B cell (primary cell): ENCODE measurements around the gene IMMP2L. TPM values are rescaled to one million over a fixed set of nuclear protein-coding genes. Genes with fewer than 3 reads are reported as not detected.

Source experiments
- ATAC-seq: fragments of 200-7000 bp; cut with Tn5 transposase; one replicate; pipeline ENCODE4 v1.10.0; 2021; ENCODE audit warnings: low read depth, mild to moderate bottlenecking, moderate number of reproducible peaks, moderate library complexity
- CTCF ChIA-PET: fragments of 350-600 bp; sonication (Branson Sonifier 250); formaldehyde crosslinking; loops from one replicate; lab custom pipeline; 2021; ENCODE audit warnings: antibody characterized with exemption, inconsistent platforms; lab: Charles Lee
- POLR2A ChIA-PET: fragments of 350-600 bp; sonication (Branson Sonifier 250); formaldehyde crosslinking; loops from one replicate; lab custom pipeline; 2021; ENCODE audit warnings: antibody characterized with exemption; lab: Charles Lee
- DNase-seq: peaks from one replicate; pipeline ENCODE4 v3.0.0; 2013
- H2AFZ ChIP-seq: 2 replicates; pipeline ENCODE4 v1.6.1; 2012; ENCODE audit warnings: mild to moderate bottlenecking, low read depth, low read length; ENCODE audit not compliant: insufficient read depth, poor library complexity, severe bottlenecking
- H3K27ac ChIP-seq, 2 donors: 1 replicate in 1 of 2; 2 replicates in 1 of 2; pipeline ENCODE4 v1.5.1; 2012 to 2013; ENCODE audit warnings: low read length in 2 of 2, mild to moderate bottlenecking in 2 of 2, moderate library complexity in 1 of 2
- H3K27me3 ChIP-seq, 4 experiments: fragments of 200-600 bp in 1 of 4; sonication (generic) in 1 of 4; replicated peaks in 1 of 4; 1 replicate in 2 of 4; 2 replicates in 2 of 4; pipeline versions ENCODE4 v1.6.1 to v1.7.0; 2013 to 2016; ENCODE audit warnings: low read length in 3 of 4, mild to moderate bottlenecking in 2 of 4, mixed read lengths in 1 of 4, moderate library complexity in 1 of 4; ENCODE audit not compliant: insufficient read depth in 4 of 4, control insufficient read depth in 3 of 4; ENCODE audit errors: control extremely low read depth in 1 of 4
- H3K36me3 ChIP-seq, 2 experiments: replicated peaks in 1 of 2; 1 replicate in 1 of 2; 2 replicates in 1 of 2; pipeline versions ENCODE4 v1.6.1 to v1.7.1; 2013; ENCODE audit warnings: low read length in 1 of 2; ENCODE audit not compliant: insufficient read depth in 2 of 2, control insufficient read depth in 1 of 2; ENCODE audit errors: control extremely low read depth in 1 of 2, extremely low read depth in 1 of 2
- H3K4me1 ChIP-seq, 2 donors: fragments of 200-600 bp in 1 of 2; sonication (generic) in 1 of 2; 1 replicate in 1 of 2; 2 replicates in 1 of 2; pipeline versions ENCODE4 v1.5.1 to v1.6.1; 2013 to 2017; ENCODE audit warnings: low read length in 2 of 2; ENCODE audit not compliant: control insufficient read depth in 2 of 2, insufficient read depth in 2 of 2
- H3K4me2 ChIP-seq: replicated peaks from 2 replicates; pipeline ENCODE3; 2012; ENCODE audit warnings: mild to moderate bottlenecking, low read depth, low read length; ENCODE audit not compliant: poor library complexity, severe bottlenecking
- H3K4me3 ChIP-seq, 5 experiments: fragments of 200-600 bp in 1 of 5; sonication (generic) in 1 of 5; 1 replicate in 3 of 5; 2 replicates in 2 of 5; pipeline versions ENCODE4 v1.5.1 to v1.7.0; 2011 to 2016; ENCODE audit warnings: low read length in 4 of 5, mild to moderate bottlenecking in 4 of 5, low read depth in 2 of 5, control low read depth in 1 of 5, moderate library complexity in 1 of 5; ENCODE audit not compliant: insufficient read depth in 1 of 5; ENCODE audit errors: control extremely low read depth in 1 of 5, extremely low read depth in 1 of 5
- H3K79me2 ChIP-seq: fragments of 200-600 bp; sonication (generic); one replicate; pipeline ENCODE4 v1.6.0; 2016; ENCODE audit warnings: low read length; ENCODE audit not compliant: control insufficient read depth, insufficient read depth
- H3K9ac ChIP-seq: fragments of 200-600 bp; sonication (generic); 2 replicates; pipeline ENCODE4 v1.6.1; 2017; ENCODE audit warnings: mild to moderate bottlenecking, low read length, moderate library complexity
- H3K9me3 ChIP-seq, 3 donors: one replicate each; pipeline versions ENCODE4 v1.6.1 to v1.7.1; 2013; ENCODE audit warnings: low read length in 2 of 3; ENCODE audit not compliant: control insufficient read depth in 2 of 3, insufficient read depth in 1 of 3; ENCODE audit errors: control extremely low read depth in 1 of 3
- H4K20me1 ChIP-seq: 2 replicates; pipeline ENCODE4 v1.6.0; 2012; ENCODE audit warnings: mild to moderate bottlenecking, low read length; ENCODE audit not compliant: insufficient read depth, control insufficient read depth, poor library complexity, severe bottlenecking
- H3K27ac Mint-ChIP-seq: one replicate; pipeline ENCODE4 v1.8.0; 2021; ENCODE audit warnings: mixed read lengths
- H3K27me3 Mint-ChIP-seq: one replicate; pipeline ENCODE4 v1.8.0; 2021; ENCODE audit warnings: mixed read lengths
- H3K4me1 Mint-ChIP-seq: one replicate; pipeline ENCODE4 v1.8.0; 2021; ENCODE audit warnings: mixed read lengths
- H3K4me3 Mint-ChIP-seq: one replicate; pipeline ENCODE4 v1.8.0; 2021; ENCODE audit warnings: mixed read lengths
- H3K9me3 Mint-ChIP-seq: one replicate; pipeline ENCODE4 v1.8.0; 2022; ENCODE audit warnings: mixed read lengths; ENCODE audit not compliant: insufficient read depth
- EZH2 ChIP-seq: IDR thresholded peaks from 2 replicates; pipeline ENCODE4 v1.6.1; 2012; ENCODE audit warnings: borderline replicate concordance, low read depth, mild to moderate bottlenecking, moderate library complexity, low read length; ENCODE audit not compliant: insufficient read depth, poor library complexity, severe bottlenecking
- WGBS: methylation state at CpG from one replicate; pipeline ENCODE4 v1.1.5; 2013; ENCODE audit warnings: missing lambda C conversion rate; ENCODE audit not compliant: insufficient coverage; 5-methylcytosine and 5-hydroxymethylcytosine counted together
- intact Hi-C: fragments of 100-400 bp; cut with micrococcal nuclease; formaldehyde crosslinking; loops from one replicate; pipeline ENCODE4 v1.10.0; 2022
- polyA plus RNA-seq: library from polyadenylated mRNA; depleted of rRNA; stranded (reverse); fragments of >200 nt; gene quantifications from 2 replicates; pipeline ENCODE4 v1.2.3, GENCODE V29; 2012
- total RNA-seq, 2 donors: library from RNA; stranded (reverse); fragments of 120-200 nt in 1 of 2; gene quantifications; 1 replicate in 1 of 2; 2 replicates in 1 of 2; pipeline versions ENCODE4 v1.2.3 to v1.2.4, GENCODE V29; 2013 to 2022
- TF ChIP-seq, protein P1 (sequence below): fragments of 200-600 bp; IDR thresholded peaks from one replicate; pipeline ENCODE4 v1.8.0; 2022; ENCODE audit warnings: antibody characterized with exemption, mild to moderate bottlenecking

The IMMP2L gene
- total and polyA plus RNA-seq, 2 donors (not counting 1 experiment from before 2014, with no cell fraction given) = 3.8 to 34.2 TPM

DNA sequence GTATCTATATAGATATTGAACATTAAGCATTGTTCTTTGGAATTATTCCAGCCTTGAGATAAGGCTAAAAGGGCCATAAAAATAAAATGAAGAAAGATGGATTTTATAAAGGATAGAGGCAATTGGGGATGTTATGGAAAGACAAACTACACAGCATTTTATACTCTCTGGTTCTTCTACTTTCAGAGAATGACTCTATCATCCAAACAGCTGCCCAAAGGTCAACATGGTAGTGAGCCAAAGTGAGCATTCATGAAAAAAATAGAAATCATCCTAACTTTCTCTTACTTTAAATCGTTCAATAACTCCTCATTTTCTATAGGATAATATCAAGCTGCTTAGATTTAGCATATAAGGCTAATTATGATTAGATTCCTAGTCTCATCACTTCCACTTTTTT lies 25.2 kb downstream of the IMMP2L start:
- no peak overlapping the region for H3K9ac ChIP-seq
- no peak for DNase-seq
- TF ChIP-seq, protein P1, sequence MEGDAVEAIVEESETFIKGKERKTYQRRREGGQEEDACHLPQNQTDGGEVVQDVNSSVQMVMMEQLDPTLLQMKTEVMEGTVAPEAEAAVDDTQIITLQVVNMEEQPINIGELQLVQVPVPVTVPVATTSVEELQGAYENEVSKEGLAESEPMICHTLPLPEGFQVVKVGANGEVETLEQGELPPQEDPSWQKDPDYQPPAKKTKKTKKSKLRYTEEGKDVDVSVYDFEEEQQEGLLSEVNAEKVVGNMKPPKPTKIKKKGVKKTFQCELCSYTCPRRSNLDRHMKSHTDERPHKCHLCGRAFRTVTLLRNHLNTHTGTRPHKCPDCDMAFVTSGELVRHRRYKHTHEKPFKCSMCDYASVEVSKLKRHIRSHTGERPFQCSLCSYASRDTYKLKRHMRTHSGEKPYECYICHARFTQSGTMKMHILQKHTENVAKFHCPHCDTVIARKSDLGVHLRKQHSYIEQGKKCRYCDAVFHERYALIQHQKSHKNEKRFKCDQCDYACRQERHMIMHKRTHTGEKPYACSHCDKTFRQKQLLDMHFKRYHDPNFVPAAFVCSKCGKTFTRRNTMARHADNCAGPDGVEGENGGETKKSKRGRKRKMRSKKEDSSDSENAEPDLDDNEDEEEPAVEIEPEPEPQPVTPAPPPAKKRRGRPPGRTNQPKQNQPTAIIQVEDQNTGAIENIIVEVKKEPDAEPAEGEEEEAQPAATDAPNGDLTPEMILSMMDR = no peak
- no peak for TF ChIP-seq EZH2
- intact Hi-C loops = no loop called here
- no peak overlapping the region for H3K27ac ChIP-seq
- H3K27me3 ChIP-seq = no peaks in the 10 kb centered on the region
- WGBS = no CpG with 5 or more reads among the region's 1 CpG
- H3K9me3 Mint-ChIP-seq = no peaks in the 10 kb centered on the region
- peaks cover 0 to 2% of the 10 kb centered on the region in 2 experiments for H3K36me3 ChIP-seq
- H3K9me3 ChIP-seq = no peaks in the 10 kb centered on the region
- no peak for ATAC-seq
- no peak overlapping the region for H2AFZ ChIP-seq
- H3K4me2 ChIP-seq = no peak overlapping the region
- POLR2A ChIA-PET = no interaction called here
- no peak overlapping the region for H3K4me3 ChIP-seq
- no peak overlapping the region for H3K27ac Mint-ChIP-seq
- CTCF ChIA-PET = no interaction called here
- no peaks in the 10 kb centered on the region for H4K20me1 ChIP-seq
- no peak overlapping the region for H3K4me3 Mint-ChIP-seq
- peaks cover 4 to 11% of the 10 kb centered on the region in 2 donors for H3K4me1 ChIP-seq
- no peaks in the 10 kb centered on the region for H3K27me3 Mint-ChIP-seq
- H3K4me1 Mint-ChIP-seq = peaks cover 21% of the 10 kb centered on the region
- H3K79me2 ChIP-seq = no peaks in the 10 kb centered on the region

DNA sequence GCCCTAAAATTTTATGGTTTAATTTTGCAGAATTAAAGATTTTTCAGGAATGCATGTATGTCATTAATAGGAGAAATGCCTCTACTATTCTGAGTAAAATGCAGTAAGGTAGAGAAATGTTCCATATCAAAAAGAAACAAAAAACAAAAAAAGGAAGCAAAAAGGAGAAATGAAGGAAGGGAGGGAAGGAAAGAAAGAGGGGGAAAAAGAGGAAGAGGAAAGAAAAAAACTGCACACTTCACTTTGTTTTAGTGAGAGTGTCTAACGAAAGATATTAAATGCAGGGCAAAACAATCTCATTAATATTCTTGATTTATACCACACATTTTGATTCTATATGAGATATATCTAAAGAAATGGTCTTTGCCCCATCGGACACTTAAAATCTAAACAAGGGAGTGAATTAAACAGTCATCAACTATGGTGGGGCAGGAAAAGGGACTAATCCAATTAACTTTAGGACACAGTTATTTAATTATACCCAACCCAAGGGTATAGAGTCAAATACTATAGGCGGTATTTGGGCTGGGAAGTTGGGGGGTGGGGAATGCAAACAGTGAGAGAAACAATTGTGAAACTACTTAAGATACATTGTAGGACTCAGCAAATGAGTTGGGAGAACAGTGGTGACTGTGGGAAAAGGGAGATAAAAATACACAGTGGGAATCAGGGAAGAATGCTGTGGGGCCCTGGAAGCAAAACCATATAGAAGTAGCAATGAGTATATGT lies 27.0 kb downstream of the IMMP2L start:
- no peaks in the 10 kb centered on the region for H4K20me1 ChIP-seq
- no peak overlapping the region for H3K27ac Mint-ChIP-seq
- no peak overlapping the region for H3K27ac ChIP-seq
- no peaks in the 10 kb centered on the region for H3K9me3 Mint-ChIP-seq
- no peaks in the 10 kb centered on the region for H3K79me2 ChIP-seq
- WGBS = no CpG with 5 or more reads among the region's 3 CpGs
- TF ChIP-seq, protein P1 = no peak
- TF ChIP-seq EZH2 = no peak
- CTCF ChIA-PET = no interaction called here
- no peaks in the 10 kb centered on the region for H3K27me3 Mint-ChIP-seq
- H3K4me2 ChIP-seq = no peak overlapping the region
- H3K4me1 Mint-ChIP-seq = peaks cover 26% of the 10 kb centered on the region
- H3K4me1 ChIP-seq = peaks cover 6 to 15% of the 10 kb centered on the region in 2 donors
- DNase-seq = no peak
- H3K9ac ChIP-seq = no peak overlapping the region
- no peak overlapping the region for H3K4me3 ChIP-seq
- no peaks in the 10 kb centered on the region for H3K27me3 ChIP-seq
- peaks cover 0 to under 1% of the 10 kb centered on the region in 2 experiments for H3K36me3 ChIP-seq
- no peak overlapping the region for H3K4me3 Mint-ChIP-seq
- intact Hi-C loops = no loop called here
- H3K9me3 ChIP-seq = no peaks in the 10 kb centered on the region
- H2AFZ ChIP-seq = no peak overlapping the region
- POLR2A ChIA-PET = no interaction called here
- ATAC-seq = no peak
